HUDEP-2 (cell line): ENCODE data around the gene SNCB.

ENCODE experiments used
- DNase-seq, 76 experiments: peaks; one replicate each; lab custom pipeline; 2025; ENCODE audit not compliant: unreplicated experiment in 76 of 76; lab: John Stamatoyannopoulos, UW

Gene SNCB

DNA sequence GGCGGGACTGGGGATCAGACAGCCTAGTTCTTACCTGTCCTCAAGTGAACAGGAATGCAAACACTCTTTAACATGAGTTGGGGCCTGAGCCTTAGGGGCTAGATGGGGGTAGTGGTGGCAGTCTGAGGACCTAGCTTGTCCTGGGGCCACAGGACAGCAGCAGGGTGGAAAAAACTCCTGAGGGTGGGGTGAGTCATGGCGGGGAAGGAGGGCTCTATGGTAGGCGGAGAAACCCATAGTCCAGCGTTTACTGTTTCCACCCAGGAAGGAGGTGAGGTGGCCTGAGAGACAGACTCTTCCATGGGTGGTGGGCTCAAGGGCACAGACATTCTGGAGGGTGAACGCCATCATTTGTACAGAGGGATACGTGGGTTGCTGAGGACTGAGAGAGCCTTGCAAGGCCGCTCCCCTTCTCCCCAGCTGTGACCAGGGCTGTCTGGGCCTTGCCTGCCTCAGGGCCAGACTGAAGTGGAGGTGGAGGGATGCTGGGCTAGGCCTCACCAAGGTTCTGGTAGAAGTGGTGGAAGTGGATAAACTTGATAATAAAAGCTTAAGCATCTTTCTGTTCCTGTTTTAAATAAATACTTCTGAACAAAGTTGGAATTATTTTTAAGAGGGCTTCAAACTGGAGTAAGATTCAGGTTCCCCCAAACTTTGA, 15.8 kb upstream of the SNCB start:
- DNase-seq = no peak

DNA sequence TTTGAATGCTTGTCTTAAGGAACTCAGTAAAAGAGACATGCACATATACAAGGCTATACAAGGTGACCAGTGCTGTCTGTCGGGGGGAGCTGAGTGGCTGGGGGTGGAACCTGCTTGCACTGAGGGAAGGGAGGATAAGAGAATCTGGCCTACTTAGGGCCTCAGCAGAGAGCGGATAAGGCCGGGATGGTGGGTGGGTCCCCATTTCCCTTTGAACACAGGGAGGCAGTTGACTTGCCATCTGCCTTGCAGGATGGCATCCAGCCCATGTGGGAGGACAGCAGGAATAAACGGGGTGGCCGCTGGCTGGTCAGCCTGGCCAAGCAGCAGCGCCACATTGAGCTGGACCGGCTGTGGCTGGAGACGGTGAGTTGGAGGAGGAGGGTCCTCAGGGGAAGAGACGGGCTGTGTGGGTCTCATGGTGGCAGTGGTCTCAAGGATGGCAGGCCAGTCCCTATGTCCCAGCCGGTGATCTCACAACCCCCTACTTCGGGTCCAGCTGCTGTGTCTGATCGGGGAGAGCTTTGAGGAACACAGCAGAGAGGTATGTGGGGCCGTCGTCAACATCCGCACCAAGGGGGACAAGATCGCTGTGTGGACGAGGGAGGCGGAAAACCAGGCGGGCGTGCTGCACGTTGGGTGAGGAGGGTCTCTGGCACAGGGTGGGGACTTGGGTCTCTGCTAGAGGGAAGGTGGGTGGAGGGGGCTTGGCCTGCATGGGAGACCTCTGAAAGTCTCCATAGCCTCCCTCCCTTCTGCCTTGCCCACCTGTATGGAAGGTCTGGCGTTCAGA, 14.7 kb upstream of the SNCB start:
- DNase-seq = peak in 35 of 76 experiments; percentile 6 to 76 (median 42)

DNA sequence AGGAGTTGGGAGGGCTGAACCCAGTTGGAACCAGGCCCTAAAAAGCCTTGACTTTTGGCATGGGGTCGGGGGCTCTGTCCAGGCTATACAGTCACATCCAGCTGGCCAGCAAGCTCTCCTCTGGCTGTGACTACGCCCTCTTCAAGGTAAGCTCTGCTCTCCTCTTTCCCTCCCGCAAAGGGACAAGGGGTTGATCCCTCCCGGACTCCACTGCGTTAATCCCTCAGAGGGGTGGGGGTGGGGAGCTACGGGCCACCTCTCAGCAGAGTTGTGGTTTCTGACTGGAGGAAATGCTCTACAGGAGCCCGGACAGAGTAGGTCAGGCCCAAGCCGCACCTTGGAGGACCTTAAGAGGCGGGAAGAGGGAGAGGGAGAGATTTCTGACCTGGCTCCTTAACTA, 14.0 kb upstream of the SNCB start:
- no peak for DNase-seq

DNA sequence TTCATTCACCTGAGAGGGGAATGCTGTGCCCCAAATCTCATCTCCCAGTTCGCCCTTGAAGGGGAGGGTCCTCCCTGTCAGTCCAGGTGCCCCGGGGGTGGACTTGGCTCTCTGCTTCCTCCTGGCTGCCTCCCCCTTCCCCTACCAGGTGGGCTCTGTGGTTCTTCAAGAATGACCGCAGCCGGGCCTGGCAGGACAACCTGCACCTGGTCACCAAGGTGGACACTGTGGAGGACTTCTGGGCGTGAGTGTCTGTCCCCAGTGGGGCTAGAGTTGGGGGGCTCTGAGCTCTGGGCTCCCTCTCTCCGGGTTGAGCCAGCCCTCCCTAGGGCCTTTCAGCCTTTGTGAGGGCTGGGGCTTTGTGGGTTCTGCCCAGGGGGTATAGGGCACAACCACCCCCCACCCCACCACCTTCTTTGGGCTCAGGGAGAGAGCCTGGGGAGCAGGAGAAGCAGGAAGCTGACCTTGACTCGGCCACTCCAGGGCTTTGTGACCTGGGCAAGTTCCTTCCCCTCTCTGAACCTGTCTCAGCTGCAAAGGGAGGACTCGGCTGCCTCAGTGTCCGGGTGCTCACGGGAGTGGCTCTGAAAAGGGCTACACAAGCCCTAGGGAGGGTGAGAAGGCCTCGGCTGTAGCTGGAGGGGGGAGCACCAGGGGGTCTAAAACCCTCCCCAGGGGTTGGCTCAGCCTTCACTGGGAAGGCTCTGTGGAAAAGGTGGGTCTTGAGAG, 13.3 kb upstream of the SNCB start:
- no peak for DNase-seq

DNA sequence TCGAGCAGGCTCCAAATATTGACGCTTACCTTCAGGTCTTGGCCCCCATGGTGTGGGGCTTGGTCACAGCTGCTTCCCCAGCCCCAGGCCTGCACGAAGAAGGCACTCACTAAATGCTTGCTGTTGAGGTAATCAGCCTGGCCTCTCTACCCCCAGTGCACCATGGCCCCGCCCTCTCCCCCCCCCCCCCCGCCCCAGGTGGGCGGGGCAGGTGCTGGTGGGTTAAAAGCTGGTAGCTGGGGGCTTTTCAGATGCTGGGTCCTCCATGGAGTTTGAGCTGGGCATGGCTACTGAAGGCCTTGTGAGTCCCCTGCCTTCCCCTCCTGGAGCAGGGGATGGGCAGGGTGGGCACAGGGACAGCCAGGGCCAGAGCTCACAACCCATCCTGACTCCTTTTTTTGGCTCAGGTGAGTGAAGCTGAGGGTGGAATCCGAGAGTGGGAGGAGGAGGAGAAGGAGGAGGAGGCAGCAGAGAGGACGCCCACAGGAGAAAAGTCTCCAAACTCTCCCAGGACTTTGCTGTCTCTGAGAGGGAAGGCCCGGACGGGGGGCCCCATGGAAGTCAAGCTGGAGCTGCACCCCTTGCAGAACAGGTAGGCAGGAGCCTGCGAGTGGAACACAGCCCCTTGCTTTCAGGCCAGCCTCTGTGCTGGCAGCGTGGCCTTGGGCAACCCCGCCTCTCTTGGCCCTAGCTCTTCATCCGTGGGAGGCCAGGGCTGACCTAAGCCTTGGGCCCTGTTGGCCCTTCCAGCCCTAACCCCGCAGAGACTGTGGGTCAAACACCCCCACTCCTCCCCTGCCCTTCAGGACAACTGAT, 12.5 kb upstream of the SNCB start:
- peak in 2 of 76 experiments; percentile 29 to 34 for DNase-seq

DNA sequence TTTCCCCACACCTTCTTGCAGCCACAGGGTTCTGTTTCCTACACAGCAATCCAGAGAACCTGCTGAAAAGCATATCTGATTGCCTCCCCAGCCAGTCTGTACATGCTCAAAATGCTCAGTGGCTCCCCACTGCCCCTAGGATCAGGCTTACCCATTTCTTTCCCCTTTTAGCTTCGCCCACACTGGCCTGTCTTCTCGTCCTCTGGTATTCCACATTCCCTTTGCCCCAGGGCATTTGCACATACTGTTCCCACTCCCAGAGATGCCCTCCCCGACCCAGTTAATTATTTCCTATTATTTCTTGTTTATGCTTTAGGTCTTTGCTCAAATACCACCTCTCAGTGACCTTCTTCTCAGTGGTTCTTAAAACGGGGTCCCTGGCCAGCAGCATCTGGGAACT, 10.3 kb upstream of the SNCB start:
- no peak for DNase-seq

DNA sequence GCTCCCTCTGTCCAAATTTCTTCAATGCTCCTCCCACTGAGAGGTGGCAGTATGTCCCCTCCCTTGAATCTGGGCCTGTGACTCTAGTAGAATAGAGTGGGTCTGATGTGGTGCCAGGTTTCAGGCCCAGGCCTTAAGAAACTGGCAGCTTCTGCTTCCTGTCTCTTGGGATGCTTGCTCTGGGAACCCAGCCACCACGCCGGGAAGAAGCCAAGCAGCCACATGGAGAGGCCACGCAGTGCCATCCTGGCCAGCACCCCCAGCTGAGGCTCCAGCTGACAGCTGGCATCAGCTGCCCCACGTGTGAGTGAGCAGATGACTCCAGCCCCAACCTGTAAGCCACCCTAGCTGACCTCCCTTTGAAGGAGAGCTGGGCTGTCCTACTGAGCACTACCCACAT, 9.6 kb upstream of the SNCB start:
- no peak for DNase-seq

DNA sequence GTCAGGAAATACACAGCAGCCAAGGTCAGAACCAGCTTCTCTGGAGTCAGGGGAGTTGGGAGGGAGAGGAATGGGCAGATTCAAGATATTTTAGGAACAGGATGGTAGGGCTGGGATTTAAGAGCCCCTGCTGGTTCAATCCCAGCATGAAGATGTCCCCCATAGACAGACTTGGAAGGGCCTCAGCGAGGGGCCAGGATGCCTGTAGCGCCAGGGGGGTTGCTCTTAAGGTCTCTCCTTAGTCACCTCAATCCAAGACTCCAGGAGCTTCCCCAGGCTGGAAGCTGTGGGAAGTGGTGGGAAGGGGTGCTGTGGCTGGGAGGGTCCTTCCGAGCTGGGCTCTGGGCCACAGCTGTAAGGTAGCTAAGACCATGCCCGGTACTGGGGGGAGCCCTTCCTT, 8.9 kb upstream of the SNCB start:
- DNase-seq = no peak

DNA sequence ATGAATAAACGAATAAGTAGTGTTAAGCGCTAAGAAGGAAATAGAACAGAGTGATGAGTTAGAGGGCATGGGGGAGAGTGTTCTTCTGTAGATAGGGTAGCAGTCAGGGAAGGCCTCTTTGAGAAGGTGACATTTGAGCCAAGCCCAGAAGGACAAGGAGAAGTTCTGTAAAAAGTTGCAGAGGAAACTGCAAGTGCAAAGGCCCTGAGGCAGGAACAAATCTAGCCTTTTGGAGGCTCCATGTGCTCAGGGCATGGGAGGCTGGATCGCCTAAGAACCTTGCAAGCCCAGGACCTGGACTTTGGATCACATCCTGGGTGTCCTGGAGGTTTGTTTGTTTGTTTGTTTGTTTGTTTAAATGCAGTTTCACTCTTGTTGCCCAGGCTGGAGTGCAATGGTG, 8.1 kb upstream of the SNCB start:
- no peak for DNase-seq

DNA sequence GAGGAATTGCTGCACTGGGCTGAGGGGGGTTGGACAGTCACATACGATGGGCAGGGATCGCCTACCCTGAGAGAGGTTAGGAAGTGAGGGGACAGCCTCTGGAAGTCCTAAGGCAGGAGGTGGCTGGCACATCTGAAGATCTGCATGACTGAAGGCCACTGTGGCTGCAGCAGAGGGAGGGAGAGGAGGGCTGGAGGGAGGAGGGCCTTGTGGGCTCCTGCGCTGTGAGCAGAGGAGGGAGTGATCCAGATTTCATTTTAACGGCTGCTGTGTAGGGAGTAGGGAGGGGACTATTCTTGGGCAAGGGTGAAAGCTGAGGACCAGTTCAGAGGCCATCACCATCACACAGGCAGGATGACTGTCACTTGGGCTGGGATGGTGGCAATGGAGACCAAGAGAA, 7.2 kb upstream of the SNCB start:
- DNase-seq = no peak

DNA sequence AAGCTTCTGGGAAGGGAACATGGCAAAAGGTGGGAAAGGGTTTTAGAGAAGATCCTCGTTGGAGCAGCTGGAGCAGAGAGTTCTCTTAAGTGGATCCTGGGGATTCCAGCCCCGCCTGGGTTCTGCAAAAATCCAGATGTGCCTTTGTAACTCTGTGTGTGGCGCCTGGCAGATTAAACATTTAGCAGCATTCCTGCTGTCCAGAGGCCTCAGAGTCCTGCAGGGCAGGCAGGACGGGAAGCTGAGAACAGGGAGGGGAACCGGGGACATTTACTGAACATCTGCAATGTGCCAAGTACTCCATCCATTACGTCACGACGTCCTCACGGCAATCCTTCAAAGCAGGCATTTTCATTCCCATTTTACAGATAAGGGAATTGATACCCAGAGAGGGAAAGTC, 6.1 kb upstream of the SNCB start:
- no peak for DNase-seq

DNA sequence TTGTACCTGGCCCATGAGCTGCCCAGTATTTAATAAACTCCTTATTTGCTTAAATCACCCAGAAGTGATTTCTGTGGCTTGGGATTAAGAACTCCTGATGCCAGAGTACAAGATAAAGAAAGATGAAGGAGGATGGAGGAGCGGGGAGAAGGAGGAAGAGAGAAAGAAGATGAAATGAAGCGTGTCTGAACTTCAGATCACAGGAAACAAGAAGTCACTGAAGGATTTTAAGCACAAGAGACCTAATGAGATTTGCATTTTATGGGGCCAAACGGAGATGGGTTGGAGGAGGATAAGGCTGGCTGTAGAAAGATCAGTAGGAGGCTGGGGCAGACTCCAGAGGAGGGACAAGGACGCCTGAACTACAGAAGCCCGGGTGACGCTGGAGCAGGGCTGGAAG, 3.3 kb upstream of the SNCB start:
- DNase-seq = no peak

DNA sequence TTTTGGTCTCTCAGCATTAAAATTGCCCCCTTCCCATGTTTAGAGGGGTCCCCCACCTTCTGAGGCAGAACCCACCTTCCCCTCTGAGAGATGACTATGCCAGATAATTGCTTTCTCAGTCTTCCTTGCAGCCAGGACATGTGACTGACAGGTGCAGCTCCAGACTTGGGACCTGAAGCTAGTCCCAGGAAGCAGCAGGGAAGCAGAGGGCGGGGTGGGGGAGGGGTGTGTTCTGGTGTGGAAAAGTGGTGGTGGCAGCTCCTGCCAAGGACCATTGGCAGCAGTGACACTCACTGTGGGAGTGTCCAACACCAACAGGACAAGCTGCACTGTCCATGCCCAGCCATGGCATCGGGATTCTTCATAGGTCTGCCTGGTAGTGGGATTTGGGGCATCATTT, 2.4 kb upstream of the SNCB start:
- no peak for DNase-seq

DNA sequence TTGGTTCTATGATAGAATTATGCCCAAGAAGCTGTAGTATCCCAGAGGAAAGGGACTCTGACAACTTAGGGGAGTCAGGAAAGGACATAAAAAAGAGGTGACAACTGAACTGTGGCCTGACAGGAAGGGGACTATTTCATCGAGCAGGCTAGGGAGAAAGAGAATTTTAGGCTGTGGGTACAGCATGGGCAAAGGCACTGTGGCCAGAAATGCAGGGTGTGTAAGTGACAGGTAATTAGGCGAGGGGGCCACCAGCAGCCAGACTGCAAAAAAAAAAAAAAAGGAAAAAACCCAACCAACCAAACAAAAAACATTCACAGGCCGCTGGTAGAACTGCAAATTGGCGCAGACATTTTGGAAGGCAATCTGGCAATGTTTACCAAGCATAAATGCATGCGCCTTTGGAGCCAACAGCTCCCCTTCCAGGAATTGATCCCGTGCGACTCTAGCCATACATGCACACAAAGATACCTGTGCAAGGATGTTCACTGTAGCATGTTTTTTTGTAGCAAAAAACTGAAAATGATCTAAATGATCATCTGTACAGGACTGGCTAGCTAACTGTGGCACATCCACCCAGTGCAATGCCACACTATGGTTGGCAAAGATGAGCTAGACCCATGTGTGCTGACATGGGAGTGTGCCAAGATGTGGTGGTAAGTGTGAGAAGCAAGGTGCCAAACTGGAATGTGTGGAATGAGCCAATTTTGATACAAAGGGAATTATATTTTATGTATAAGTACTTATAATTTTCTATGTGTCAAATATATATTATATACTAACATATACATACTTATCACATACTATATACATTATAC, 1.3 kb upstream of the SNCB start:
- no peak for DNase-seq

DNA sequence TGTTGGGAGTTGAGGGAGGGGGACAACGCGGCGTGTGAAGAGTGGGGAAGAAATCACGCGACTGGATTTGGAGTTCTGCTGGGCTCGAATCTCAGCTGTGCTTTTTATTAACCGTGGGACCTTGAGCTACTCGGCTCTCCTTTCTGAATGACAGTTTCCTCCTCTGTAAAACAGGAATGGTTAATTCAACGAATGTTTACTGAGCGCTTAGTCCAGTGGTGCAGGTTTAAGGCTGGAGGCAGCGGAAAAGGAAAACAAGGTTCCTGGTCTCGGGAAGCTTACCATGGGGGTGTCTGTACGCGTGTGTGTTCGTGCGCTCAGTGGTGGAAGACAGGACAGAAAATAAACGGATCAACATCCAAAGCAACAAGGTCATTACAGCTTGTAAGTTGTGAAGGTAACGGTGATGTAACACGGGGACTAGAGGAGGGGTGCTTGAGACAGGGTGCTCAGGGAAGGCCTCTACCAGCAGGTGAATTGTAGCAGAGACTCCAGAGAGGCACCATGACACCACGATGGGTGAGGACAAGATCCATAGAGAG, 418 bp upstream of the SNCB start:
- DNase-seq = no peak

DNA sequence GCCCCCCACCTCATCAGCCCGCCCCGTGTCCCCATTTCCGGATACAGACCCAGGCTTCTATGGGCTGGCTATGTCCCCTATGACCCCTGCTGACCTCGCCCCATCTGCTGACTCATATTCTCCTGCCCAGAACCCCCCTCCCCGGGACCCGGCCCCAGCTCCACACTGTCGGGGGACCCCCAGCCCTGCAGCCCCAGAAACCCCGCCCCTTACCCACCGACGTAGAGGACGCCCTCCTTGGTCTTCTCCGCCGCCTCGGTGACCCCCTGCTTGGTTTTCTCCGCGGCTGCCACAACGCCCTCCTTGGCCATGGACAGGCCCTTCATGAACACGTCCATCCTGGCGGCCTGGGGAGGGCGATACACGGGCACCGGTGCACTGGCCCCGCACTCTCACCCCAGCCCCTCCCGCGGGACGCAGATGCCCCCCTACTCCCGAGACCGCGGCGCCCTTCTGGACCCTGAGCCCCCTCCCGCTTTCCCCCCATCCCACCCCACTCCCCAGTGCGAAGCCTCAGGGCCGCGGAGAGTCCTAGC, 949 bp downstream of the SNCB start:
- DNase-seq = no peak

DNA sequence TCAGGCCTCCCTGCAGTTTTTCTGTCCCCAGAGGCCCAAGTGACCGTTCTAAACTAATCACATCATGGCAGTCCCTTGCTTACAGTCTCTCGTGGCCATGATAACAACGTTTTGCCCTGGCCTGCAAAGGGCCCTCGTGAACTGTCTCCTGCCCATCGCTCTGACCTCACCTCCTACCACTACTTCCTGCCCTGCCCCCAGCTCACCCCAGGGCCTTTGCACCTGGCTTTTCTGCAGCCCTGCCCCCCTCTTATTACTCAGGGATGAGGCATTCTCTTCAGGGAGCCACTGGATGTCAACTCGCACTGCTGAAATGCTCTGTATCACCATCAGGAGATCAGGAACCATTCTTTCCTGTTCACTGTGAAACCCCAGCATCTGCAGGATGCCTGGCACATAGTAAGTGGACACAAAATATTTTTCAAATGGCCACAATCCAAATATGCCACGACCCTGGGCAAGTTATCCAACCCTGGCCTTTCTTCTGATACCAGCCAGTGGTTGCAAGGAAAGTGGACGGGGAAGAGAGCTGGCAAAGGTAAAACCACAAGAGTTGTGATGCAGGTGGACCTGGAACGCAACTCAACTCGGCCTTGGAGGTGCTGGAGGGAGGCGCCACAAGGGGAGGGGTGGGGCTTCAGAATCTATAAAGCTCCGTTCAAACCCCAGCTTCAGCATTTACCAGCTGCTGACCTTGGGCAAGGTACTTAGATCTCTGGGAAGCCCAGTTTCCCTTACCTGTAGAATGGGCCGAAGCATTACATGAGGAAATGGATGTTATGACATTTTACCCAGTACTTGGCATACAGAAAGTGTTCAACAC, 1.7 kb downstream of the SNCB start:
- no peak for DNase-seq

DNA sequence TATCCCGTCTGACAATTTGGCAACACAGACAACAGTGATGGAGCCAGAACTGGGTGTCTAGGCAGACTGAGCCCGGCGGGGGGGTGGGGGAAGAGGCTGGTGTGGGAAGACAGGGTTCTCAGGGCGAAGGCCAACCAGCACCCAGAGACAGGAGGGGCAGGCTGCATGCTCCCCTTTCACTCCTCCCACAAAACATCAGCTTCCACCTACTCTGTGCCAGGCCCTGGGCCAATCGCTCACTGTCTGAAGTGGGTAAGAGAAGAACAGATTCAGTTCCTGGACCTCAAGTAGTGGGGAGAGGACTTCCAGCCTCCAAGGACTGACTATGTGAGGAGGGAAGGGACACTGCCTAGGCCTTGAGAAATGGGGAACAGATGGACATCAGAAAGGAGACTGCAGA, 2.8 kb downstream of the SNCB start:
- no peak for DNase-seq

DNA sequence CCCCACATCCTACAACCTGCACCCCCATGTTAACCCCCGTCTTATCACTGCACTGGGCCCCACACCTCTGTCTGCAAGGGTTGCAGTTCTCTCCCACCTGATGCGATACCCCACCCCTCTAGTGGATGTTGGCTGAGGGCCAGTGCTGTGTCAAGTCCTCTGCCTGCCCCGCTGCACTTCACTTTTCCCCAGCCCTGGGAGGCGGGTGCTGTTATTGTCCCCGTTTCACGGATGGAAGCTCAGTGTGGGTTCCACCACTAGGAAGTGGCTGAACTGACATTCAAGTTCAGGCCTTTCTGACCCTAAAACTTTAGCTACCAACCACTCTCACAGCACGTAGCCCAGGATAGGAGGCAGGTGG, 3.5 kb downstream of the SNCB start:
- DNase-seq = no peak
